HFF-Myc (cell line): ENCODE data around the gene ALDH16A1.

Experiments
- DNase-seq: peaks from one replicate; pipeline ENCODE4 v3.0.0-alpha.2; 2011; ENCODE audit warnings: low read depth; ENCODE audit errors: extremely low read depth
- H3K4me3 ChIP-seq: replicated peaks from 2 replicates; pipeline ENCODE4 v1.5.1; 2011; ENCODE audit warnings: low read depth, mild to moderate bottlenecking, control low read depth, low read length
- TF ChIP-seq, protein P1 (sequence below): IDR thresholded peaks from 2 replicates; pipeline ENCODE4 v1.5.1; 2012; ENCODE audit warnings: mild to moderate bottlenecking, low read depth, low read length, control low read depth; ENCODE audit errors: missing control alignments

The ALDH16A1 gene

DNA sequence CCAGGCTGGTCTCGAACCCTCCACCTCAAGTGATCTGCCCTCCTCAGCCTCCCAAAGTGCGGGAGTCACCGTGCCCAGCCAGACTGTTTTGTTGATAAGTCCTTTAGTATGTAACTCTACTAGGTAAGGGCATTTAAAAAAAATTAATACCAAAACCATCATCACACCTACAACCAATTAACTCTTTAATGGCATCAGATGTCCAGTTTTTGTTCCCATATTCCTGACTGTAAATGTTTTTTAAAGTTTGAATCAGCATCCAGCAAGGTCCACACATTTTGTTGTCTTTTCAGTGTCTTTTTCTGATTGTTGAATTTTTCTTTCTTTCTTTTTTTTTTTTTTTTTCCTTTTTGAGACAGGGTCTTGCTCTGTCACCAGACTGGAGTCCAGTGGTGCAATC is 65.0 kb downstream of the ALDH16A1 start:
- TF ChIP-seq, protein P1, sequence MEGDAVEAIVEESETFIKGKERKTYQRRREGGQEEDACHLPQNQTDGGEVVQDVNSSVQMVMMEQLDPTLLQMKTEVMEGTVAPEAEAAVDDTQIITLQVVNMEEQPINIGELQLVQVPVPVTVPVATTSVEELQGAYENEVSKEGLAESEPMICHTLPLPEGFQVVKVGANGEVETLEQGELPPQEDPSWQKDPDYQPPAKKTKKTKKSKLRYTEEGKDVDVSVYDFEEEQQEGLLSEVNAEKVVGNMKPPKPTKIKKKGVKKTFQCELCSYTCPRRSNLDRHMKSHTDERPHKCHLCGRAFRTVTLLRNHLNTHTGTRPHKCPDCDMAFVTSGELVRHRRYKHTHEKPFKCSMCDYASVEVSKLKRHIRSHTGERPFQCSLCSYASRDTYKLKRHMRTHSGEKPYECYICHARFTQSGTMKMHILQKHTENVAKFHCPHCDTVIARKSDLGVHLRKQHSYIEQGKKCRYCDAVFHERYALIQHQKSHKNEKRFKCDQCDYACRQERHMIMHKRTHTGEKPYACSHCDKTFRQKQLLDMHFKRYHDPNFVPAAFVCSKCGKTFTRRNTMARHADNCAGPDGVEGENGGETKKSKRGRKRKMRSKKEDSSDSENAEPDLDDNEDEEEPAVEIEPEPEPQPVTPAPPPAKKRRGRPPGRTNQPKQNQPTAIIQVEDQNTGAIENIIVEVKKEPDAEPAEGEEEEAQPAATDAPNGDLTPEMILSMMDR: no peak
- no peak for DNase-seq
- no peak overlapping the region for H3K4me3 ChIP-seq
